Osteoblast (primary cell): ENCODE measurements around the gene SPNS3. TPM values are rescaled to one million over a fixed set of nuclear protein-coding genes. Genes with fewer than 3 reads are reported as not detected.

Source experiments
- DNase-seq: peaks from one replicate; pipeline ENCODE4 v3.0.0; 2011; ENCODE audit warnings: low spot score, mixed read lengths; ENCODE audit not compliant: insufficient read length; ENCODE audit errors: missing footprints
- H2AFZ ChIP-seq: 2 replicates; pipeline ENCODE4 v1.6.0; 2011; ENCODE audit warnings: mild to moderate bottlenecking, low read length
- H3K27ac ChIP-seq: 2 replicates; pipeline ENCODE4 v1.5.1; 2011; ENCODE audit warnings: mild to moderate bottlenecking, low read depth, low read length, moderate library complexity
- H3K27me3 ChIP-seq: 2 replicates; pipeline ENCODE4 v1.6.0; 2012; ENCODE audit warnings: mild to moderate bottlenecking, control low read depth, inconsistent platforms, low read length, moderate library complexity; ENCODE audit not compliant: insufficient read depth
- H3K36me3 ChIP-seq: 2 replicates; pipeline ENCODE4 v1.5.1; 2011; ENCODE audit warnings: mild to moderate bottlenecking, low read length, control low read depth, moderate library complexity; ENCODE audit not compliant: insufficient read depth
- H3K4me1 ChIP-seq: 2 replicates; pipeline ENCODE4 v1.5.1; 2011; ENCODE audit warnings: mild to moderate bottlenecking, low read length, control low read depth, moderate library complexity; ENCODE audit not compliant: insufficient read depth
- H3K4me2 ChIP-seq: 2 replicates; pipeline ENCODE4 v1.6.0; 2011; ENCODE audit warnings: mild to moderate bottlenecking, low read length; ENCODE audit not compliant: insufficient read depth
- H3K4me3 ChIP-seq: fragments of 200-600 bp; sonication (generic); 3 replicates; pipeline ENCODE4 v1.5.1; 2012; ENCODE audit warnings: mild to moderate bottlenecking, low read length, inconsistent platforms; ENCODE audit not compliant: insufficient read depth
- H3K79me2 ChIP-seq: 2 replicates; pipeline ENCODE4 v1.6.0; 2012; ENCODE audit warnings: mild to moderate bottlenecking, low read length, control low read depth, inconsistent platforms; ENCODE audit not compliant: insufficient read depth
- H3K9me3 ChIP-seq: 2 replicates; pipeline ENCODE4 v1.5.1; 2011; ENCODE audit warnings: low read depth, low read length, control low read depth
- H4K20me1 ChIP-seq: 2 replicates; pipeline ENCODE4 v1.6.0; 2012; ENCODE audit warnings: mild to moderate bottlenecking, low read length, control low read depth; ENCODE audit not compliant: insufficient read depth
- total RNA-seq: library from RNA; depleted of rRNA; stranded (reverse); fragments of >200 nt; gene quantifications from 2 replicates; pipeline ENCODE4 v1.2.3, GENCODE V29; 2012
- TF ChIP-seq, protein P1 (sequence below): IDR thresholded peaks from 2 replicates; pipeline ENCODE4 v1.5.1; 2011; ENCODE audit warnings: mild to moderate bottlenecking, low read depth, low read length, moderate library complexity; ENCODE audit errors: extremely low read depth

SPNS3 gene
- total RNA-seq, 1 donor: not detected

DNA sequence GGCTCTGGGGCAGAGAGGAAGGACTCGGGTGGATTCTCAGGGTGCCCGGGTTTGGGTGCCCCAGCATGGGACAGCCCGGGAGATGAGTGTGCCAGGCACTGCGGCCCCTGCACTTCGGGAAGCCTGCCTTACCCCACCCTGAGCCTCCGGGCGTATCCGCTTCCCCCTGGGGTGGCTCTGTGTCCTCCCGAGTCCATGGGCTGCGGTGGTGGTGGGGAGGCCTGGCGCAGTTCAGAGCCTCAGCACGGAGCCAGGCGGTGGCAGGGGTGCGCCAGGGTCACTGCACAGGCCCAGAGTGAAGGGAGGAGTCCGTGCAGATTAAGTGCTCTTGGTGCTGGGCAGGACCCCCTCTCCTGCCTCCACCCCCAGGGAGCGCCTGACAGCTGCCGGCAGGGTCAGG, 100.8 kb downstream of the SPNS3 start:
- H3K27ac ChIP-seq: no peak overlapping the region
- H3K9me3 ChIP-seq: no peaks in the 10 kb centered on the region
- no peak for DNase-seq
- no peak overlapping the region for H2AFZ ChIP-seq
- H3K4me1 ChIP-seq: no peaks in the 10 kb centered on the region
- H3K27me3 ChIP-seq: no peaks in the 10 kb centered on the region
- H3K79me2 ChIP-seq: no peaks in the 10 kb centered on the region
- H3K4me3 ChIP-seq: no peak overlapping the region
- TF ChIP-seq, protein P1, sequence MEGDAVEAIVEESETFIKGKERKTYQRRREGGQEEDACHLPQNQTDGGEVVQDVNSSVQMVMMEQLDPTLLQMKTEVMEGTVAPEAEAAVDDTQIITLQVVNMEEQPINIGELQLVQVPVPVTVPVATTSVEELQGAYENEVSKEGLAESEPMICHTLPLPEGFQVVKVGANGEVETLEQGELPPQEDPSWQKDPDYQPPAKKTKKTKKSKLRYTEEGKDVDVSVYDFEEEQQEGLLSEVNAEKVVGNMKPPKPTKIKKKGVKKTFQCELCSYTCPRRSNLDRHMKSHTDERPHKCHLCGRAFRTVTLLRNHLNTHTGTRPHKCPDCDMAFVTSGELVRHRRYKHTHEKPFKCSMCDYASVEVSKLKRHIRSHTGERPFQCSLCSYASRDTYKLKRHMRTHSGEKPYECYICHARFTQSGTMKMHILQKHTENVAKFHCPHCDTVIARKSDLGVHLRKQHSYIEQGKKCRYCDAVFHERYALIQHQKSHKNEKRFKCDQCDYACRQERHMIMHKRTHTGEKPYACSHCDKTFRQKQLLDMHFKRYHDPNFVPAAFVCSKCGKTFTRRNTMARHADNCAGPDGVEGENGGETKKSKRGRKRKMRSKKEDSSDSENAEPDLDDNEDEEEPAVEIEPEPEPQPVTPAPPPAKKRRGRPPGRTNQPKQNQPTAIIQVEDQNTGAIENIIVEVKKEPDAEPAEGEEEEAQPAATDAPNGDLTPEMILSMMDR: no peak
- H3K4me2 ChIP-seq: no peak overlapping the region
- H3K36me3 ChIP-seq: peaks cover 10% of the 10 kb centered on the region
- H4K20me1 ChIP-seq: peaks cover 4% of the 10 kb centered on the region

GRCh38 chr17:4534928-4535666, 101.4 kb downstream of the SPNS3 start:
- TF ChIP-seq, protein P1: no peak
- Histone ChIP-seq H3K27ac (no peak overlapping the region), H3K4me1 (no peaks in the 10 kb centered on the region), H3K4me3 (no peak overlapping the region), H3K79me2 (no peaks in the 10 kb centered on the region), H3K27me3 (no peaks in the 10 kb centered on the region), H3K9me3 (no peaks in the 10 kb centered on the region), H4K20me1 (peaks cover 4% of the 10 kb centered on the region), H3K4me2 (no peak overlapping the region), H2AFZ (no peak overlapping the region), H3K36me3 (peaks cover 10% of the 10 kb centered on the region)
- DNase-seq: peak; percentile 88

GRCh38 chr17:4535667-4536258, 102.0 kb downstream of the SPNS3 start:
- no peak for DNase-seq
- H3K36me3 ChIP-seq: peaks cover 14% of the 10 kb centered on the region
- H3K4me1 ChIP-seq: no peaks in the 10 kb centered on the region
- no peak overlapping the region for H3K27ac ChIP-seq
- H3K79me2 ChIP-seq: no peaks in the 10 kb centered on the region
- H3K27me3 ChIP-seq: no peaks in the 10 kb centered on the region
- TF ChIP-seq, protein P1: no peak
- no peak overlapping the region for H2AFZ ChIP-seq
- peaks cover 4% of the 10 kb centered on the region for H4K20me1 ChIP-seq
- no peaks in the 10 kb centered on the region for H3K9me3 ChIP-seq
- H3K4me2 ChIP-seq: no peak overlapping the region
- H3K4me3 ChIP-seq: no peak overlapping the region

DNA sequence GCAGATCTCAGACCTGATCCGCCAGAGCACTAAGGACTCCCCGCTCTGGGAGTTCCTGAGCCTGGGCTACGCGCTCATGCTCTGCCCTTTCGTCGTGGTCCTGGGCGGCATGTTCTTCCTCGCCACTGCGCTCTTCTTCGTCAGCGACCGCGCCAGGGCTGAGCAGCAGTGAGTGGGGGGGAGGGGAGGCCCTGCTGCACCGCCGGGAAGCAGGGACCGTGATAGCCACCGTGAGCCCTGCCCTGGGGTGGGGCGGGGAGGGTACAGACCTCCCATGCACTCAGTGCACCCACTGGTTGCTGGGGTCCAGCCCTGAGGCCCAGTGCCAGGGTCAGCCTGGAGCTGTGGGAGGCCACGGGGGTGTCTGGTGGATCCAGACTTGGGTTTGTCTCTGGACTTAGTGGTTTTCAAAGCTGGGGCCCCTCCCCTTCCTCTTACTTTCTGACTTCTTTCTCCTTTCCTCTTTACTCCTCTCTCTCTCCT, 102.6 kb downstream of the SPNS3 start:
- Histone ChIP-seq H2AFZ (no peak overlapping the region), H3K27me3 (no peaks in the 10 kb centered on the region), H3K36me3 (peaks cover 17% of the 10 kb centered on the region), H3K4me1 (no peaks in the 10 kb centered on the region), H3K79me2 (no peaks in the 10 kb centered on the region), H3K9me3 (no peaks in the 10 kb centered on the region), H3K27ac (no peak overlapping the region), H4K20me1 (peaks cover 4% of the 10 kb centered on the region), H3K4me2 (no peak overlapping the region), H3K4me3 (no peak overlapping the region)
- TF ChIP-seq, protein P1: no peak
- no peak for DNase-seq
